ENCODE results near the gene KIF1A. TPM values are rescaled to one million over a fixed set of nuclear protein-coding genes. Genes with fewer than 3 reads are reported as not detected.

Gene KIF1A
- total RNA-seq, 1 donor from 2014 or later = 0.65 TPM

- DNase-seq = no peak
- intact Hi-C loops (cut with DNase I) = no loop called here
- ATAC-seq (ENCODE audit: poor library complexity) = no peak
Measured at GRCh38 chr2:240733803-240734495, 86.1 kb downstream of the KIF1A start.

DNA sequence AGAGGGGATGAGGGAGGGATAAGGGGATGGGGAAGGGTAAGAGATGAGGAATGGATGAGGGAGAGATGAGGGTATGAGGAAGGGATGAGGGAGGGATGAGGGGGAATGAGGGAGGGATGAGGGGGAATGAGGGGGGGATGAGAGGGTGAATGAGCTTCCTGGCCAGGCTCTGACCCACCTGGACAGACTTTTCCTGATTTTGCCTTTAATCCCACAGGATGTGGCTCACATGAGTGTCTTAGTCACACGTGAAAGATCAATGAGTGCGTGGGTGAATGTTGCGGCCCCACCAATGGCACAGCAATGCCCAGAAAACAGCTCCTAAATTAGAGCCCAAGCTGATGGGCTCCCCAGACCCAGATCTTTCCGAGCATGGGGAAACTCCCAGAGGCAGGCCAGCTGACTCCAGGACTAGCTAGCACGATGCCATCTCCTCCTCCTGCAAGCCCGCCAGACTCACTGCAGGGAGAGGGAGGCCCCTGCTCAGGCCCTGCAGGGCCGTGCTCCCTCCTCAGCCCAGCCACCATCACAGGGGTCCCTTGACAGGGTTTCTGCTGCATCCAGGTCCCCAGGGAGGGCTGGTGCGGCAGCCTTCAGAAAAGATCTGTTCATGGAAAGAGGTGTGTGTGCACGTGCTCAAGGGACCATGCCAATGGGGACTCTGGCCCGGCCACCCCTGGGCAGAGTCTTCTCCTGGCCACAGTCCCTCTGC lies 87.0 kb downstream of the KIF1A start:
- DNase-seq (no peak), ATAC-seq (ENCODE audit: poor library complexity) (no peak)
- intact Hi-C loops (cut with DNase I) = no loop called here

- DNase-seq = no peak
- intact Hi-C loops (cut with DNase I) = no loop called here
- ATAC-seq (ENCODE audit: poor library complexity) = no peak
Measured at GRCh38 chr2:240732184-240732583, 87.8 kb downstream of the KIF1A start.

GRCh38 chr2:240731178-240731545 lies 88.9 kb downstream of the KIF1A start:
- intact Hi-C loops (cut with DNase I) = no loop called here
- DNase-seq = no peak
- no peak for ATAC-seq (ENCODE audit: poor library complexity)

GRCh38 chr2:240730501-240731177 lies 89.4 kb downstream of the KIF1A start:
- no peak for ATAC-seq (ENCODE audit: poor library complexity)
- intact Hi-C loops (cut with DNase I) = no loop called here
- no peak for DNase-seq

GRCh38 chr2:240728827-240729226 lies 91.2 kb downstream of the KIF1A start:
- ATAC-seq (ENCODE audit: poor library complexity) (no peak), DNase-seq (no peak)
- intact Hi-C loops (cut with DNase I) = no loop called here

- intact Hi-C loops (cut with DNase I) = no loop called here
- ATAC-seq (ENCODE audit: poor library complexity) (no peak), DNase-seq (no peak)
Measured at GRCh38 chr2:240728361-240728760, 91.7 kb downstream of the KIF1A start.

GRCh38 chr2:240727913-240728312 lies 92.1 kb downstream of the KIF1A start:
- DNase-seq (no peak), ATAC-seq (ENCODE audit: poor library complexity) (no peak)
- intact Hi-C loops (cut with DNase I) = no loop called here

GRCh38 chr2:240727439-240727838 lies 92.6 kb downstream of the KIF1A start:
- intact Hi-C loops (cut with DNase I) = no loop called here
- no peak for ATAC-seq (ENCODE audit: poor library complexity)
- no peak for DNase-seq

GRCh38 chr2:240726876-240727275 lies 93.1 kb downstream of the KIF1A start:
- DNase-seq (no peak), ATAC-seq (ENCODE audit: poor library complexity) (no peak)
- intact Hi-C loops (cut with DNase I) = no loop called here

GRCh38 chr2:240725671-240726070 lies 94.3 kb downstream of the KIF1A start:
- DNase-seq = no peak
- ATAC-seq (ENCODE audit: poor library complexity) = no peak
- intact Hi-C loops (cut with DNase I) = no loop called here

- ATAC-seq (ENCODE audit: poor library complexity) = no peak
- no peak for DNase-seq
- intact Hi-C loops (cut with DNase I) = no loop called here
Measured at GRCh38 chr2:240725266-240725665, 94.8 kb downstream of the KIF1A start.

DNA sequence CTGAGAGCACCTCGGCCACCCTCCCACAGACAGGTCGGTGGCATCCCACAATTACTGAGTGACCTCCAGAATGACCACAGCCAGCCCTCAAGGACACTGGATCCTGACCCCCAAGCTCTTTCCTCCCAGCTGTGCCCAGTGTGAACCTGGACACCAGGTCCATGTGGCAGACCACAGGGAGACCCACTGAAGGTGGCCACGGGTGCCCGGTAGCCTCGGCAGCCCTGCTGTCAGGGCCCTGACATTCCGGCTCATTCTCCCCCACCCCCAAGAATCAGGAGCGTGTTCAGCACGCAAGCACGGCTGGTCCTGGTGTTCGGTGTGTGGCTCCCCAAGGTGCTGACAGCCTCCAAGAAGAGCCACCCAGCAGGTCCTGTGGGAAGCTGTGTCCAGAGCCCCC lies 95.6 kb downstream of the KIF1A start:
- no peak for DNase-seq
- intact Hi-C loops (cut with DNase I) = no loop called here
- no peak for ATAC-seq (ENCODE audit: poor library complexity)

DNA sequence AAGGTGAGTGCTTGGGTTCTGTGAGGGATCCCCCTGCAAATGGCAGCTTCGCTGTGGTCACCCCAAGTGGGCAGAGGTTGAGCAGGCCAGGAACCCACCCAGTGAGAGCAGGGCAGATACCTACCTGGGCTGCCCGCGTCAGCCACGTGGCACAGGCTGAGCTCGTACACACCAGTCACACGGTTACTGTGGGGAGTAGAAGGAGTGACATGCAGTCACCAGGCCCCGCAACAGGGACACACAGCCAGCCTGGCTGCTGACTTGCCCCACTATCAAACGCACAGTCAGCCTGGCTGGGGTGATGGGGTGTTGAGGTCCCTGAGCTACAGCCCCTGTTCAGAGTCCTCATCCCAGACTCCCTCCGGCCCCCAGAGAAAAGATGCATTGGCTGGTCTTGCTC lies 96.2 kb downstream of the KIF1A start:
- intact Hi-C loops (cut with DNase I) = no loop called here
- DNase-seq (no peak), ATAC-seq (ENCODE audit: poor library complexity) (no peak)

DNA sequence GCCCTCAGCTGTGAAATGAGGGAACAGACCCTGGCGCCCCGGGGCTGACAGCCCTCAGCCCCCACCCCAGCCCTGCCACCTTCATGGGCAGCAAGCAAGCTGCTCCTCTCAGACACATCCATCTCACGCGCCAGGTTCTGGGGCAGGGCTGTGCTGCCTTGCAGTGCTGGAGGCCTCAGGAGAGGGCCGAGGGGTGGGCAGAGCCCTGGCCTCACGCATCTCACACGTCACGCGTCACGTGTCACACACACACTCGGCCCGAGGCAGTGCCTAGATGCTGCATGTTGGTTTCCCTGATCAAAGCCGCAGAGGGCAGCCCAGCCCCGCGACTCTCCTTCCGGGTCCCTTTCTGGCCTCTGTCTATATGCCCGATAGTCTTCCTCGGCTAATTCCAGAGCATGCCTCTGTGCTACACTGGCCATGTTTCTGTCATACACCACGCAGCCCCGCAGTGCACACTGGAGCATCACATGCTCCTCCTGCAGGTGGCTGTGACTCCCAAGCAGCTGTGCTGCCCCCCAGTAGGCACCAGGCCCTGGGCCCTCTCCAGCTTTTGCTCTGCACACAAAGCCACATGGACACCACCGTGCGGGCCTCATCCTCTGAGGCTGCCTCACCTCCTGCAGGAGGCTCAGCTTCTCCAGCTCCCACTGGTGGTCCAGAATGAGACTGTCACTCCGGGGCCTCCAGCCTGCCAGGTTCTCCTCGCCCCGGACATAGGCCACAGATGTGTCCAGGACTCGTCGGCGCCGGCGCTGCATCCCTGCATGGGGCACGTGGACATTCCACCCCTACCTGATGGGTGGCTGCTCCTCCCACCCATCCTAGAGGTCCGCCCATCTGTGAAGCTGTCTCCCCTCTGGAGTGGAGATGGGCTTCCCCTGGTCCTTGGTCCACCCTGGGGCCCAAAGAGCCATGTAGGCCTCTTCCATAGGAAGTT lies 97.0 kb downstream of the KIF1A start:
- intact Hi-C loops (cut with DNase I) = no loop called here
- DNase-seq (no peak), ATAC-seq (ENCODE audit: poor library complexity) (no peak)

DNA sequence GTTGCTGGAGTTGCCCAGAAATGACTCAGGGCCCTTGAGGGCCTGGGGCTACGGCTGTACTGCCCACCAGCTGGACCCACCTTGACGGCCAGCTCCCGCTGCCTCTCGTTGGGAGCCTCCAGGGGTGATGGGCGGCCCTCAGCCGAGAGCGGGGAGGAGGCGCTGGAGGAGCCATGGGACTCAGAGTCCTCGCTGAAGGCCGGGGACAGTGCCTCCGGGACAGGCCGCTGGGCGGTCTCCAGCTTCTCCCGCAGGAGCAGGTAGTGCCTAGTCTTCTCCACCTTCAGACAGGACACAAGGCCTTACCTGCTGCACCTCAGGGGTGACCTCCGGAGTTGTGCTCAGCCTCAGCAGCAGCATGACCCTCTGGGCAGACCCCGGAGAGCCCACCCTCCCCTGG lies 97.6 kb downstream of the KIF1A start:
- ATAC-seq (ENCODE audit: poor library complexity) = no peak
- no peak for DNase-seq
- intact Hi-C loops (cut with DNase I) = no loop called here

GRCh38 chr2:240721596-240722180 lies 98.3 kb downstream of the KIF1A start:
- ATAC-seq (ENCODE audit: poor library complexity) = no peak
- DNase-seq = no peak
- intact Hi-C loops (cut with DNase I) = no loop called here

DNA sequence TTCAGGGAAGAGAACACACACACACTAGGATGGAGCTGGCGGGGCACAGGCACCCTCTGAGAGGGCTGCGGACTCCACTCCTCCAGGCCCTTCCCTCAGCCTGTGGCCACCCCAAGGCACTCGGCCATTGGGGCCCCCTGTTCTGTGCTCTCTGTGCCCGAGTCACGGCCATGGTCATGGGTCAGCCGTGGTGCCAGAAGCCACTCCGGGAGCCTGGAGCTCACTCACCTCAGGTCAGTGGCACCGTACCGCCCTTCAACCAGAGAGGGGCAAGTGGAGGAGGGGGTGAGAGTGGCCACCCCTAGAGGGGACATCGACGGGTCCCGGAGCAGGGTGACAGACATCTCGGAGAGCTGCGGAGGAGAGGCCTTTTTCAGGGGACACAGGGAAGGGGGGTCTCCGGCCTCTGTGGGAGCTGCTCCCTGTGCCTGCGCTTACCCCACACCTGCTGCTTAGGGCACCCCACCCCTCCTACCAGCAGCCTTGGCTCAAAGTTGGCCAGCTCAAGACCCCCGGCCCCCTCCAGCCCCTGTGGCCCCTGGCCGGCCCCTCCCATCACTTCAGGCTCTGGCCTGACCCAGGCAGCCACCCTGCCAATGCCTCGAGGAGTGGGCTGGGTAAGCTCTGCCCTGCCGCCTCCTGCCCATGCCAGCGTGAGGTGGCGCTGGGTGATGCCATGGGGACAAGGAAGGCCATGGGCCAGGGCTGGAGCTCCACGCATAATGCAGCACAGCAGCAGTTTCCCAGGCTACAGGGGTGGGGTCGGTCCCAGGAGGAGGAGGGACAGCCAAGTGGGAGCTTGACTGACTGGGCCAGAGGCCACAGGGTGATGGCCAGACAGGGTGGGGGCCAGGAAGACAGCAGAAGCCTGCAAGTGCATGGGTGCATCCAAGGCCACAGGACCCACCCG lies 99.1 kb downstream of the KIF1A start:
- ATAC-seq (ENCODE audit: poor library complexity) (no peak), DNase-seq (no peak)
- intact Hi-C loops (cut with DNase I) = no loop called here
